ENCODE measurements around the gene GPRIN1.

GPRIN1 gene

DNA sequence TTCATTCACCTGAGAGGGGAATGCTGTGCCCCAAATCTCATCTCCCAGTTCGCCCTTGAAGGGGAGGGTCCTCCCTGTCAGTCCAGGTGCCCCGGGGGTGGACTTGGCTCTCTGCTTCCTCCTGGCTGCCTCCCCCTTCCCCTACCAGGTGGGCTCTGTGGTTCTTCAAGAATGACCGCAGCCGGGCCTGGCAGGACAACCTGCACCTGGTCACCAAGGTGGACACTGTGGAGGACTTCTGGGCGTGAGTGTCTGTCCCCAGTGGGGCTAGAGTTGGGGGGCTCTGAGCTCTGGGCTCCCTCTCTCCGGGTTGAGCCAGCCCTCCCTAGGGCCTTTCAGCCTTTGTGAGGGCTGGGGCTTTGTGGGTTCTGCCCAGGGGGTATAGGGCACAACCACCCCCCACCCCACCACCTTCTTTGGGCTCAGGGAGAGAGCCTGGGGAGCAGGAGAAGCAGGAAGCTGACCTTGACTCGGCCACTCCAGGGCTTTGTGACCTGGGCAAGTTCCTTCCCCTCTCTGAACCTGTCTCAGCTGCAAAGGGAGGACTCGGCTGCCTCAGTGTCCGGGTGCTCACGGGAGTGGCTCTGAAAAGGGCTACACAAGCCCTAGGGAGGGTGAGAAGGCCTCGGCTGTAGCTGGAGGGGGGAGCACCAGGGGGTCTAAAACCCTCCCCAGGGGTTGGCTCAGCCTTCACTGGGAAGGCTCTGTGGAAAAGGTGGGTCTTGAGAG is 33.7 kb upstream of the GPRIN1 start:
- no peak for FAIRE-seq
- no peak for DNase-seq (ENCODE audit: insufficient read length, low spot score)

DNA sequence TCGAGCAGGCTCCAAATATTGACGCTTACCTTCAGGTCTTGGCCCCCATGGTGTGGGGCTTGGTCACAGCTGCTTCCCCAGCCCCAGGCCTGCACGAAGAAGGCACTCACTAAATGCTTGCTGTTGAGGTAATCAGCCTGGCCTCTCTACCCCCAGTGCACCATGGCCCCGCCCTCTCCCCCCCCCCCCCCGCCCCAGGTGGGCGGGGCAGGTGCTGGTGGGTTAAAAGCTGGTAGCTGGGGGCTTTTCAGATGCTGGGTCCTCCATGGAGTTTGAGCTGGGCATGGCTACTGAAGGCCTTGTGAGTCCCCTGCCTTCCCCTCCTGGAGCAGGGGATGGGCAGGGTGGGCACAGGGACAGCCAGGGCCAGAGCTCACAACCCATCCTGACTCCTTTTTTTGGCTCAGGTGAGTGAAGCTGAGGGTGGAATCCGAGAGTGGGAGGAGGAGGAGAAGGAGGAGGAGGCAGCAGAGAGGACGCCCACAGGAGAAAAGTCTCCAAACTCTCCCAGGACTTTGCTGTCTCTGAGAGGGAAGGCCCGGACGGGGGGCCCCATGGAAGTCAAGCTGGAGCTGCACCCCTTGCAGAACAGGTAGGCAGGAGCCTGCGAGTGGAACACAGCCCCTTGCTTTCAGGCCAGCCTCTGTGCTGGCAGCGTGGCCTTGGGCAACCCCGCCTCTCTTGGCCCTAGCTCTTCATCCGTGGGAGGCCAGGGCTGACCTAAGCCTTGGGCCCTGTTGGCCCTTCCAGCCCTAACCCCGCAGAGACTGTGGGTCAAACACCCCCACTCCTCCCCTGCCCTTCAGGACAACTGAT is 32.9 kb upstream of the GPRIN1 start:
- DNase-seq (ENCODE audit: insufficient read length, low spot score) = no peak
- FAIRE-seq = no peak

- no peak for FAIRE-seq
- no peak for DNase-seq (ENCODE audit: insufficient read length, low spot score)
Measured at GRCh38 chr5:176640616-176641015, 30.7 kb upstream of the GPRIN1 start.

DNA sequence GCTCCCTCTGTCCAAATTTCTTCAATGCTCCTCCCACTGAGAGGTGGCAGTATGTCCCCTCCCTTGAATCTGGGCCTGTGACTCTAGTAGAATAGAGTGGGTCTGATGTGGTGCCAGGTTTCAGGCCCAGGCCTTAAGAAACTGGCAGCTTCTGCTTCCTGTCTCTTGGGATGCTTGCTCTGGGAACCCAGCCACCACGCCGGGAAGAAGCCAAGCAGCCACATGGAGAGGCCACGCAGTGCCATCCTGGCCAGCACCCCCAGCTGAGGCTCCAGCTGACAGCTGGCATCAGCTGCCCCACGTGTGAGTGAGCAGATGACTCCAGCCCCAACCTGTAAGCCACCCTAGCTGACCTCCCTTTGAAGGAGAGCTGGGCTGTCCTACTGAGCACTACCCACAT is 30.0 kb upstream of the GPRIN1 start:
- DNase-seq (ENCODE audit: insufficient read length, low spot score) (no peak), FAIRE-seq (no peak)

GRCh38 chr5:176639208-176639607 is 29.3 kb upstream of the GPRIN1 start:
- DNase-seq (ENCODE audit: insufficient read length, low spot score) (no peak), FAIRE-seq (no peak)

DNA sequence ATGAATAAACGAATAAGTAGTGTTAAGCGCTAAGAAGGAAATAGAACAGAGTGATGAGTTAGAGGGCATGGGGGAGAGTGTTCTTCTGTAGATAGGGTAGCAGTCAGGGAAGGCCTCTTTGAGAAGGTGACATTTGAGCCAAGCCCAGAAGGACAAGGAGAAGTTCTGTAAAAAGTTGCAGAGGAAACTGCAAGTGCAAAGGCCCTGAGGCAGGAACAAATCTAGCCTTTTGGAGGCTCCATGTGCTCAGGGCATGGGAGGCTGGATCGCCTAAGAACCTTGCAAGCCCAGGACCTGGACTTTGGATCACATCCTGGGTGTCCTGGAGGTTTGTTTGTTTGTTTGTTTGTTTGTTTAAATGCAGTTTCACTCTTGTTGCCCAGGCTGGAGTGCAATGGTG is 28.5 kb upstream of the GPRIN1 start:
- no peak for FAIRE-seq

GRCh38 chr5:176637556-176637955 is 27.6 kb upstream of the GPRIN1 start:
- no peak for FAIRE-seq
- DNase-seq (ENCODE audit: insufficient read length, low spot score) = no peak

More for the DNA sequence above, 28.5 kb upstream of the GPRIN1 start:
- no peak for DNase-seq (ENCODE audit: insufficient read length, low spot score)

GRCh38 chr5:176636426-176636825 is 26.5 kb upstream of the GPRIN1 start:
- DNase-seq (ENCODE audit: insufficient read length, low spot score) = no peak
- no peak for FAIRE-seq

DNA sequence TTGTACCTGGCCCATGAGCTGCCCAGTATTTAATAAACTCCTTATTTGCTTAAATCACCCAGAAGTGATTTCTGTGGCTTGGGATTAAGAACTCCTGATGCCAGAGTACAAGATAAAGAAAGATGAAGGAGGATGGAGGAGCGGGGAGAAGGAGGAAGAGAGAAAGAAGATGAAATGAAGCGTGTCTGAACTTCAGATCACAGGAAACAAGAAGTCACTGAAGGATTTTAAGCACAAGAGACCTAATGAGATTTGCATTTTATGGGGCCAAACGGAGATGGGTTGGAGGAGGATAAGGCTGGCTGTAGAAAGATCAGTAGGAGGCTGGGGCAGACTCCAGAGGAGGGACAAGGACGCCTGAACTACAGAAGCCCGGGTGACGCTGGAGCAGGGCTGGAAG is 23.6 kb upstream of the GPRIN1 start:
- FAIRE-seq (peak; percentile 71), DNase-seq (ENCODE audit: insufficient read length, low spot score) (no peak)

DNA sequence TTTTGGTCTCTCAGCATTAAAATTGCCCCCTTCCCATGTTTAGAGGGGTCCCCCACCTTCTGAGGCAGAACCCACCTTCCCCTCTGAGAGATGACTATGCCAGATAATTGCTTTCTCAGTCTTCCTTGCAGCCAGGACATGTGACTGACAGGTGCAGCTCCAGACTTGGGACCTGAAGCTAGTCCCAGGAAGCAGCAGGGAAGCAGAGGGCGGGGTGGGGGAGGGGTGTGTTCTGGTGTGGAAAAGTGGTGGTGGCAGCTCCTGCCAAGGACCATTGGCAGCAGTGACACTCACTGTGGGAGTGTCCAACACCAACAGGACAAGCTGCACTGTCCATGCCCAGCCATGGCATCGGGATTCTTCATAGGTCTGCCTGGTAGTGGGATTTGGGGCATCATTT is 22.8 kb upstream of the GPRIN1 start:
- no peak for DNase-seq (ENCODE audit: insufficient read length, low spot score)
- FAIRE-seq = no peak

DNA sequence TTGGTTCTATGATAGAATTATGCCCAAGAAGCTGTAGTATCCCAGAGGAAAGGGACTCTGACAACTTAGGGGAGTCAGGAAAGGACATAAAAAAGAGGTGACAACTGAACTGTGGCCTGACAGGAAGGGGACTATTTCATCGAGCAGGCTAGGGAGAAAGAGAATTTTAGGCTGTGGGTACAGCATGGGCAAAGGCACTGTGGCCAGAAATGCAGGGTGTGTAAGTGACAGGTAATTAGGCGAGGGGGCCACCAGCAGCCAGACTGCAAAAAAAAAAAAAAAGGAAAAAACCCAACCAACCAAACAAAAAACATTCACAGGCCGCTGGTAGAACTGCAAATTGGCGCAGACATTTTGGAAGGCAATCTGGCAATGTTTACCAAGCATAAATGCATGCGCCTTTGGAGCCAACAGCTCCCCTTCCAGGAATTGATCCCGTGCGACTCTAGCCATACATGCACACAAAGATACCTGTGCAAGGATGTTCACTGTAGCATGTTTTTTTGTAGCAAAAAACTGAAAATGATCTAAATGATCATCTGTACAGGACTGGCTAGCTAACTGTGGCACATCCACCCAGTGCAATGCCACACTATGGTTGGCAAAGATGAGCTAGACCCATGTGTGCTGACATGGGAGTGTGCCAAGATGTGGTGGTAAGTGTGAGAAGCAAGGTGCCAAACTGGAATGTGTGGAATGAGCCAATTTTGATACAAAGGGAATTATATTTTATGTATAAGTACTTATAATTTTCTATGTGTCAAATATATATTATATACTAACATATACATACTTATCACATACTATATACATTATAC is 21.6 kb upstream of the GPRIN1 start:
- DNase-seq (ENCODE audit: insufficient read length, low spot score) (no peak), FAIRE-seq (no peak)

- no peak for DNase-seq (ENCODE audit: insufficient read length, low spot score)
- no peak for FAIRE-seq
Measured at GRCh38 chr5:176630681-176631222, 20.8 kb upstream of the GPRIN1 start.

- no peak for FAIRE-seq
- peak; percentile 52 for DNase-seq (ENCODE audit: insufficient read length, low spot score)
Measured at GRCh38 chr5:176629853-176630680, 20.1 kb upstream of the GPRIN1 start, which contains the start of the genes EIF4E1B and SNCB. TSS of gene EIF4E1B (plus strand) at chr5:176630675. CDS start at chr5:176642788, 12,113 bp downstream. TSS of gene SNCB (minus strand) at chr5:176630534. CDS start at chr5:176629654, 880 bp downstream.

DNA sequence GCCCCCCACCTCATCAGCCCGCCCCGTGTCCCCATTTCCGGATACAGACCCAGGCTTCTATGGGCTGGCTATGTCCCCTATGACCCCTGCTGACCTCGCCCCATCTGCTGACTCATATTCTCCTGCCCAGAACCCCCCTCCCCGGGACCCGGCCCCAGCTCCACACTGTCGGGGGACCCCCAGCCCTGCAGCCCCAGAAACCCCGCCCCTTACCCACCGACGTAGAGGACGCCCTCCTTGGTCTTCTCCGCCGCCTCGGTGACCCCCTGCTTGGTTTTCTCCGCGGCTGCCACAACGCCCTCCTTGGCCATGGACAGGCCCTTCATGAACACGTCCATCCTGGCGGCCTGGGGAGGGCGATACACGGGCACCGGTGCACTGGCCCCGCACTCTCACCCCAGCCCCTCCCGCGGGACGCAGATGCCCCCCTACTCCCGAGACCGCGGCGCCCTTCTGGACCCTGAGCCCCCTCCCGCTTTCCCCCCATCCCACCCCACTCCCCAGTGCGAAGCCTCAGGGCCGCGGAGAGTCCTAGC is 19.4 kb upstream of the GPRIN1 start:
- DNase-seq (ENCODE audit: insufficient read length, low spot score) (no peak), FAIRE-seq (no peak)

DNA sequence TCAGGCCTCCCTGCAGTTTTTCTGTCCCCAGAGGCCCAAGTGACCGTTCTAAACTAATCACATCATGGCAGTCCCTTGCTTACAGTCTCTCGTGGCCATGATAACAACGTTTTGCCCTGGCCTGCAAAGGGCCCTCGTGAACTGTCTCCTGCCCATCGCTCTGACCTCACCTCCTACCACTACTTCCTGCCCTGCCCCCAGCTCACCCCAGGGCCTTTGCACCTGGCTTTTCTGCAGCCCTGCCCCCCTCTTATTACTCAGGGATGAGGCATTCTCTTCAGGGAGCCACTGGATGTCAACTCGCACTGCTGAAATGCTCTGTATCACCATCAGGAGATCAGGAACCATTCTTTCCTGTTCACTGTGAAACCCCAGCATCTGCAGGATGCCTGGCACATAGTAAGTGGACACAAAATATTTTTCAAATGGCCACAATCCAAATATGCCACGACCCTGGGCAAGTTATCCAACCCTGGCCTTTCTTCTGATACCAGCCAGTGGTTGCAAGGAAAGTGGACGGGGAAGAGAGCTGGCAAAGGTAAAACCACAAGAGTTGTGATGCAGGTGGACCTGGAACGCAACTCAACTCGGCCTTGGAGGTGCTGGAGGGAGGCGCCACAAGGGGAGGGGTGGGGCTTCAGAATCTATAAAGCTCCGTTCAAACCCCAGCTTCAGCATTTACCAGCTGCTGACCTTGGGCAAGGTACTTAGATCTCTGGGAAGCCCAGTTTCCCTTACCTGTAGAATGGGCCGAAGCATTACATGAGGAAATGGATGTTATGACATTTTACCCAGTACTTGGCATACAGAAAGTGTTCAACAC is 18.7 kb upstream of the GPRIN1 start:
- no peak for DNase-seq (ENCODE audit: insufficient read length, low spot score)
- FAIRE-seq = no peak

- no peak for FAIRE-seq
- DNase-seq (ENCODE audit: insufficient read length, low spot score) = no peak
Measured at GRCh38 chr5:176627582-176627981, 17.6 kb upstream of the GPRIN1 start.

DNA sequence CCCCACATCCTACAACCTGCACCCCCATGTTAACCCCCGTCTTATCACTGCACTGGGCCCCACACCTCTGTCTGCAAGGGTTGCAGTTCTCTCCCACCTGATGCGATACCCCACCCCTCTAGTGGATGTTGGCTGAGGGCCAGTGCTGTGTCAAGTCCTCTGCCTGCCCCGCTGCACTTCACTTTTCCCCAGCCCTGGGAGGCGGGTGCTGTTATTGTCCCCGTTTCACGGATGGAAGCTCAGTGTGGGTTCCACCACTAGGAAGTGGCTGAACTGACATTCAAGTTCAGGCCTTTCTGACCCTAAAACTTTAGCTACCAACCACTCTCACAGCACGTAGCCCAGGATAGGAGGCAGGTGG is 16.9 kb upstream of the GPRIN1 start:
- FAIRE-seq = no peak
- no peak for DNase-seq (ENCODE audit: insufficient read length, low spot score)

- FAIRE-seq (no peak), DNase-seq (ENCODE audit: insufficient read length, low spot score) (no peak)
Measured at GRCh38 chr5:176625966-176626875, 16.3 kb upstream of the GPRIN1 start.
